Activated CD8-positive, alpha-beta T cell treated with anti-CD3 and anti-CD28 coated beads for 36 hours (primary cell): ENCODE measurements around the gene CMSS1. TPM values are rescaled to one million over a fixed set of nuclear protein-coding genes. Genes with fewer than 3 reads are reported as not detected.

Experiments used
- ATAC-seq: fragments of 200-7000 bp; cut with Tn5 transposase; one replicate; pipeline ENCODE4 v1.10.0; 2021; ENCODE audit warnings: mild to moderate bottlenecking, moderate library complexity
- CTCF ChIA-PET: fragments of 350-600 bp; sonication (Branson Sonifier 250); formaldehyde crosslinking; loops from one replicate; lab custom pipeline; 2021; ENCODE audit warnings: antibody characterized with exemption; lab: Charles Lee
- POLR2A ChIA-PET: fragments of 350-600 bp; sonication (Branson Sonifier 250); formaldehyde crosslinking; loops from one replicate; lab custom pipeline; 2021; ENCODE audit warnings: antibody characterized with exemption; lab: Charles Lee
- DNase-seq: peaks from one replicate; pipeline ENCODE4 v3.0.0-alpha.2; 2020
- H3K27ac Mint-ChIP-seq: one replicate; pipeline ENCODE4 v1.8.0; 2021; ENCODE audit warnings: mild to moderate bottlenecking, mixed read lengths
- H3K27me3 Mint-ChIP-seq: one replicate; pipeline ENCODE4 v1.8.0; 2021; ENCODE audit warnings: mixed read lengths
- H3K36me3 Mint-ChIP-seq: one replicate; pipeline ENCODE4 v1.8.0; 2021; ENCODE audit warnings: low read depth, mixed read lengths
- H3K4me1 Mint-ChIP-seq: one replicate; pipeline ENCODE4 v1.8.0; 2021; ENCODE audit warnings: low read depth, mixed read lengths
- H3K4me3 Mint-ChIP-seq: one replicate; pipeline ENCODE4 v1.8.0; 2021; ENCODE audit warnings: mild to moderate bottlenecking, moderate library complexity, mixed read lengths
- H3K9me3 Mint-ChIP-seq: one replicate; pipeline ENCODE4 v1.8.0; 2021; ENCODE audit warnings: mixed read lengths
- CTCF ChIP-seq: fragments of 200-600 bp; IDR thresholded peaks from one replicate; pipeline ENCODE4 v1.8.0; 2022; ENCODE audit warnings: antibody characterized with exemption, mild to moderate bottlenecking
- intact Hi-C: fragments of 100-400 bp; cut with micrococcal nuclease; formaldehyde crosslinking; loops from one replicate; pipeline ENCODE4 v1.10.0; 2022
- total RNA-seq, 2 experiments: library from RNA; stranded (reverse); gene quantifications; one replicate each; pipeline ENCODE4 v1.2.3, GENCODE V29; 2021

CMSS1 gene
- total RNA-seq, 2 experiments from 2014 or later: 93.9 to 110 TPM

GRCh38 chr3:100120693-100121092, 303.0 kb downstream of the CMSS1 start:
- POLR2A ChIA-PET: no interaction called here
- Mint-ChIP-seq H3K4me3 (no peak overlapping the region), H3K27ac (no peak overlapping the region), H3K36me3 (no peaks in the 10 kb centered on the region), H3K4me1 (peaks cover 6% of the 10 kb centered on the region), H3K9me3 (no peaks in the 10 kb centered on the region), H3K27me3 (no peaks in the 10 kb centered on the region)
- no peak for TF ChIP-seq CTCF
- intact Hi-C loops: no loop called here
- ATAC-seq (no peak), DNase-seq (no peak)
- CTCF ChIA-PET: no interaction called here

GRCh38 chr3:100122321-100122720, 304.7 kb downstream of the CMSS1 start:
- Mint-ChIP-seq H3K36me3 (no peaks in the 10 kb centered on the region), H3K9me3 (no peaks in the 10 kb centered on the region), H3K27ac (no peak overlapping the region), H3K27me3 (no peaks in the 10 kb centered on the region), H3K4me3 (no peak overlapping the region), H3K4me1 (peaks cover 6% of the 10 kb centered on the region)
- no peak for DNase-seq
- POLR2A ChIA-PET: no interaction called here
- CTCF ChIA-PET: no interaction called here
- no peak for ATAC-seq
- intact Hi-C loops: no loop called here
- TF ChIP-seq CTCF: no peak

DNA sequence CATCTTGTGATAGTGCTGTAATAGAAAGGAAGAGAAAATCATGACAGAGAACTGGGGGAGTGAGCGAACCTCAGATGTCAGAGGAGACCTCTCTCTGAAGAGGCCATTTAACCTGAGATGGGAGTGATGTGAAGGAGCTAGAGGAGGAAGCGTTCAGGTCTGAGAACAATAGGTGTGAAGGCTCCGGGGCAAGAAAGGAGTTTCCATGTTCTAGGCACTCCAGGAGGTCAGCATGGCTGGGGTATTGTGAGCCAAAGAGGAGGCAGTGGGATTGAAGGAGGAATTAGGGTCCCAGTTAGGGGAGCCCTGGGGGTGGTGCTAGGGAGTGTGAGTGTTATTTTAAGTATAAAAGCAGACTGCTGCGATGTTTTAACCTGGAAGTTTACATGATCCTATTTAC, 305.4 kb downstream of the CMSS1 start:
- peaks cover 6% of the 10 kb centered on the region for H3K4me1 Mint-ChIP-seq

GRCh38 chr3:100124201-100124761, 306.6 kb downstream of the CMSS1 start:
- TF ChIP-seq CTCF: no peak
- Mint-ChIP-seq H3K4me1 (peaks cover 6% of the 10 kb centered on the region), H3K27ac (no peak overlapping the region), H3K9me3 (no peaks in the 10 kb centered on the region), H3K27me3 (no peaks in the 10 kb centered on the region), H3K36me3 (no peaks in the 10 kb centered on the region), H3K4me3 (no peak overlapping the region)
- peak; percentile 64 for ATAC-seq
- peak; percentile 11 for DNase-seq
- POLR2A ChIA-PET: no interaction called here
- CTCF ChIA-PET: no interaction called here
- intact Hi-C loops: no loop called here

More for the DNA sequence above, 305.4 kb downstream of the CMSS1 start:
- ATAC-seq (no peak), DNase-seq (no peak)
- TF ChIP-seq CTCF: no peak
- H3K27me3 Mint-ChIP-seq: no peaks in the 10 kb centered on the region
- ChIA-PET POLR2A (no interaction called here), CTCF (no interaction called here)
- intact Hi-C loops: no loop called here
- no peaks in the 10 kb centered on the region for H3K36me3 Mint-ChIP-seq
- no peak overlapping the region for H3K4me3 Mint-ChIP-seq
- H3K27ac Mint-ChIP-seq: no peak overlapping the region
- no peaks in the 10 kb centered on the region for H3K9me3 Mint-ChIP-seq

- Mint-ChIP-seq H3K27me3 (no peaks in the 10 kb centered on the region), H3K27ac (no peak overlapping the region), H3K4me1 (peaks cover 6% of the 10 kb centered on the region), H3K36me3 (no peaks in the 10 kb centered on the region), H3K4me3 (no peak overlapping the region), H3K9me3 (no peaks in the 10 kb centered on the region)
- ATAC-seq: no peak
- intact Hi-C loops: no loop called here
- CTCF ChIA-PET: interaction anchor here (0.6 to 1.2 kb wide), 2 partner anchors 15 to 57 kb away, joined by 3 read pairs; no protein-coding TSS in a partner anchor
- no peak for TF ChIP-seq CTCF
- POLR2A ChIA-PET: no interaction called here
- no peak for DNase-seq
These were observed 307.7 kb downstream of the CMSS1 start for GRCh38 chr3:100125161-100125938.
